A673 (cell line): ENCODE measurements around the gene PCDHGB4.
"Not testable (repeated sequence)": the region's sequence is repeated elsewhere in the genome, so short reads cannot be mapped to it uniquely, and the experiment has no call there.

Source experiments
- CTCF ChIP-seq: fragments of 300-800, 200-600 bp; sonication (generic); conservative IDR thresholded peaks from 2 replicates; pipeline ENCODE4 v1.5.1; 2017; ENCODE audit warnings: low read depth, mild to moderate bottlenecking, antibody characterized with exemption, low read length, moderate library complexity, mixed read lengths
- EZH2 ChIP-seq: fragments of 200-600 bp; sonication (generic); IDR thresholded peaks from 2 replicates; pipeline ENCODE4 v1.6.1; 2017; ENCODE audit warnings: borderline replicate concordance, low read depth, mild to moderate bottlenecking, mixed read lengths, antibody characterized with exemption, low read length; ENCODE audit not compliant: poor library complexity, severe bottlenecking

GRCh38 chr5:141387557-141388311, at the start of gene PCDHGB4:
- not testable (repeated sequence) for TF ChIP-seq CTCF, EZH2
